Heart left ventricle (tissue), 11 donors: Measurements from ENCODE around the gene NUBP2. TPM values are rescaled to one million over a fixed set of nuclear protein-coding genes. Genes with fewer than 3 reads are reported as not detected.

ENCODE experiments used
- microRNA-seq, 4 donors: library from miRNA; unstranded; fragments of <30 nt; microRNA quantifications; one replicate each; pipeline versions ENCODE4 to v1.2.0, GENCODE V29; 2017 to 2020
- polyA plus RNA-seq, 2 donors: library from polyadenylated mRNA; stranded (reverse); fragments of 200-250 nt; gene quantifications; one replicate each; pipeline ENCODE4 v1.2.3, GENCODE V29; 2013
- total RNA-seq, 9 donors: library from RNA; depleted of rRNA in 2 of 9; stranded (reverse); fragments of >200 nt in 2 of 9; fragmentation: NEBNext Ultra II Directional in 3 of 9; extraction: Animal tissue kit (Norgen Biotek cat#: 25700) in 3 of 9; gene quantifications; one replicate each; pipeline versions ENCODE4 v1.1.0 to v1.2.4, GENCODE V29; 2016 to 2023
- donor health status: ischemic (EF 13 %, LVEDD 7.1; RV severe dilation, severe dysfunction).
- donor health status: healthy with polysubstance abuse.
- donor health status: DM: no; HTN: yes; CAD: no.
- donor health status: DM: no; HTN: no; CAD: no.
- donor health status: ischemic (EF 25% LVEDD 5.7; RV mildly dilated, moderate dysfunction).
- donor health status: healthy.
- donor health status: DM: yes; HTN: yes; CAD: no.
- donor health status: PGD.
- donor health status: nonischemic (EF 23%, LVEDD 6.1; RV moderate dilation, normal function).

Gene NUBP2
- total and polyA plus RNA-seq, 11 donors, result 26.7 to 81.9 (median 30.4) TPM

Small RNA genes lying within 50 kb of the gene (microRNA-seq; reads per million reads assigned to microRNA genes)
- 0 to 3.9 (median 1.6) reads per million in 4 donors for gene MIR3177

Other genes starting within 250 kb of the NUBP2 start
- 10 to 100 TPM; 14.0 to 64.2 (median 19.5) TPM for gene TMEM204, start 249.3 kb upstream of the NUBP2 start, total RNA-seq
- gene TMEM204, start 249.3 kb upstream of the NUBP2 start, polyA plus RNA-seq, result 10 to 100 TPM; 29.0 to 37.4 TPM
- 10 to 100 TPM in 1 of 9 donors, 1 to 10 TPM in 8; 6.0 to 10.1 (median 8.0) TPM for gene IFT140, start 170.9 kb upstream of the NUBP2 start, total RNA-seq
- 10 to 100 TPM in 1 of 2 donors, 1 to 10 TPM in 1; 4.8 to 10.2 TPM for gene IFT140, start 170.9 kb upstream of the NUBP2 start, polyA plus RNA-seq
- gene CRAMP1, start 170.6 kb upstream of the NUBP2 start, total RNA-seq, result 10 to 100 TPM in 6 of 9 donors, 1 to 10 TPM in 3; 7.5 to 16.9 (median 10.7) TPM
- gene CRAMP1, start 170.6 kb upstream of the NUBP2 start, polyA plus RNA-seq, result 1 to 10 TPM; 6.2 to 7.9 TPM
- gene JPT2, start 104.7 kb upstream of the NUBP2 start, total RNA-seq, result 10 to 100 TPM; 11.7 to 50.4 (median 34.1) TPM
- 10 to 100 TPM; 11.0 to 76.1 TPM for gene JPT2, start 104.7 kb upstream of the NUBP2 start, polyA plus RNA-seq
- gene MAPK8IP3, start 76.8 kb upstream of the NUBP2 start, total RNA-seq, result 10 to 100 TPM; 29.5 to 71.3 (median 63.1) TPM
- 10 to 100 TPM; 29.5 to 70.2 TPM for gene MAPK8IP3, start 76.8 kb upstream of the NUBP2 start, polyA plus RNA-seq
- gene NME3, start 11.4 kb upstream of the NUBP2 start, total RNA-seq, result 10 to 100 TPM; 24.4 to 68.3 (median 31.3) TPM
- 10 to 100 TPM; 27.4 to 86.4 TPM for gene NME3, start 11.4 kb upstream of the NUBP2 start, polyA plus RNA-seq
- 10 to 100 TPM in 2 of 9 donors, 1 to 10 TPM in 7; 3.4 to 12.9 (median 6.0) TPM for gene EME2, start 10.2 kb upstream of the NUBP2 start, total RNA-seq
- 1 to 10 TPM; 3.6 to 7.8 TPM for gene EME2, start 10.2 kb upstream of the NUBP2 start, polyA plus RNA-seq
- gene MRPS34, start 9.8 kb upstream of the NUBP2 start, total RNA-seq, result 100 to 1,000 TPM in 2 of 9 donors, 10 to 100 TPM in 7; 58.0 to 123 (median 79.3) TPM
- 100 to 1,000 TPM; 117 to 118 TPM for gene MRPS34, start 9.8 kb upstream of the NUBP2 start, polyA plus RNA-seq
- 100 to 1,000 TPM in 1 of 9 donors, 10 to 100 TPM in 8; 25.8 to 100 (median 31.8) TPM for gene SPSB3, start 389 bp upstream of the NUBP2 start, total RNA-seq
- gene SPSB3, start 389 bp upstream of the NUBP2 start, polyA plus RNA-seq, result 10 to 100 TPM; 44.5 to 52.0 TPM
- gene IGFALS, start 10.7 kb downstream of the NUBP2 start, total RNA-seq, result under 1 TPM in 2 of 9 donors, not detected in 7; 0.12 to 0.38 TPM
- gene IGFALS, start 10.7 kb downstream of the NUBP2 start, polyA plus RNA-seq, result under 1 TPM in 1 of 2 donors, not detected in 1; 0.23 TPM
- 100 to 1,000 TPM; 111 to 358 (median 165) TPM for gene HAGH, start 43.9 kb downstream of the NUBP2 start, total RNA-seq
- 100 to 1,000 TPM; 155 to 226 TPM for gene HAGH, start 43.9 kb downstream of the NUBP2 start, polyA plus RNA-seq
- 10 to 100 TPM; 19.2 to 83.8 (median 28.4) TPM for gene FAHD1, start 44.2 kb downstream of the NUBP2 start, total RNA-seq
- 10 to 100 TPM; 46.8 to 47.4 TPM for gene FAHD1, start 44.2 kb downstream of the NUBP2 start, polyA plus RNA-seq
- gene MEIOB, start 89.2 kb downstream of the NUBP2 start, total RNA-seq, result not detected
- not detected for gene MEIOB, start 89.2 kb downstream of the NUBP2 start, polyA plus RNA-seq
- gene HS3ST6, start 135.5 kb downstream of the NUBP2 start, total RNA-seq, result not detected
- gene HS3ST6, start 135.5 kb downstream of the NUBP2 start, polyA plus RNA-seq, result not detected
- 10 to 100 TPM; 12.4 to 49.2 (median 31.1) TPM for gene MSRB1, start 160.2 kb downstream of the NUBP2 start, total RNA-seq
- gene MSRB1, start 160.2 kb downstream of the NUBP2 start, polyA plus RNA-seq, result 10 to 100 TPM; 48.4 to 70.2 TPM
- 100 to 1,000 TPM; 117 to 279 (median 216) TPM for gene RPL3L, start 171.7 kb downstream of the NUBP2 start, total RNA-seq
- 100 to 1,000 TPM in 1 of 2 donors, 10 to 100 TPM in 1; 86.5 to 180 TPM for gene RPL3L, start 171.7 kb downstream of the NUBP2 start, polyA plus RNA-seq
- gene NDUFB10, start 176.6 kb downstream of the NUBP2 start, total RNA-seq, result 1,000 to 10,000 TPM in 2 of 9 donors, 100 to 1,000 TPM in 7; 316 to 1,519 (median 542) TPM
- 1,000 to 10,000 TPM in 1 of 2 donors, 100 to 1,000 TPM in 1; 732 to 1,618 TPM for gene NDUFB10, start 176.6 kb downstream of the NUBP2 start, polyA plus RNA-seq
- 1,000 to 10,000 TPM in 4 of 9 donors, 100 to 1,000 TPM in 5; 673 to 1,554 (median 968) TPM for gene RPS2, start 181.9 kb downstream of the NUBP2 start, total RNA-seq
- 1,000 to 10,000 TPM; 1,419 to 2,484 TPM for gene RPS2, start 181.9 kb downstream of the NUBP2 start, polyA plus RNA-seq
- gene RNF151, start 183.9 kb downstream of the NUBP2 start, total RNA-seq, result not detected
- not detected for gene RNF151, start 183.9 kb downstream of the NUBP2 start, polyA plus RNA-seq
- 10 to 100 TPM; 19.3 to 68.7 (median 21.5) TPM for gene TBL3, start 189.1 kb downstream of the NUBP2 start, total RNA-seq
- gene TBL3, start 189.1 kb downstream of the NUBP2 start, polyA plus RNA-seq, result 10 to 100 TPM; 57.9 to 59.5 TPM
- not detected for gene NOXO1, start 198.5 kb downstream of the NUBP2 start, total RNA-seq
- under 1 TPM; 0.06 to 0.15 TPM for gene NOXO1, start 198.5 kb downstream of the NUBP2 start, polyA plus RNA-seq
- gene GFER, start 201.2 kb downstream of the NUBP2 start, total RNA-seq, result 10 to 100 TPM; 18.0 to 29.9 (median 23.5) TPM
- 10 to 100 TPM; 36.6 to 51.1 TPM for gene GFER, start 201.2 kb downstream of the NUBP2 start, polyA plus RNA-seq
- 1 to 10 TPM in 3 of 9 donors, under 1 TPM in 6; 0.19 to 1.3 (median 0.86) TPM for gene SYNGR3, start 207.0 kb downstream of the NUBP2 start, total RNA-seq
- 1 to 10 TPM in 1 of 2 donors, under 1 TPM in 1; 0.53 to 2.7 TPM for gene SYNGR3, start 207.0 kb downstream of the NUBP2 start, polyA plus RNA-seq
- gene ZNF598, start 226.9 kb downstream of the NUBP2 start, total RNA-seq, result 10 to 100 TPM; 10.9 to 47.4 (median 17.0) TPM
- gene ZNF598, start 226.9 kb downstream of the NUBP2 start, polyA plus RNA-seq, result 10 to 100 TPM in 1 of 2 donors, 1 to 10 TPM in 1; 9.4 to 33.8 TPM
- gene NPW, start 236.8 kb downstream of the NUBP2 start, total RNA-seq, result under 1 TPM in 1 of 9 donors, not detected in 8; 0.69 TPM
- under 1 TPM in 1 of 2 donors, not detected in 1; 0.19 TPM for gene NPW, start 236.8 kb downstream of the NUBP2 start, polyA plus RNA-seq
- 100 to 1,000 TPM; 124 to 496 (median 227) TPM for gene NHERF2, start 243.9 kb downstream of the NUBP2 start, total RNA-seq
- 100 to 1,000 TPM; 213 to 396 TPM for gene NHERF2, start 243.9 kb downstream of the NUBP2 start, polyA plus RNA-seq